GM18951 (cell line): ENCODE results near the gene RMI1.

Experiments used
- POLR2A ChIP-seq: IDR thresholded peaks from 4 replicates; pipeline ENCODE4 v1.6.1; 2011; ENCODE audit warnings: mild to moderate bottlenecking; ENCODE audit not compliant: insufficient read length, insufficient read depth; ENCODE audit errors: extremely low read depth
- in situ Hi-C: fragments of 300-500 bp; cut with MboI; formaldehyde crosslinking; loops from one replicate; pipeline ENCODE4 v1.12.0; 2022; ENCODE audit warnings: low sequenced_read_pairs, mixed read lengths, inconsistent platforms; ENCODE audit not compliant: unreplicated experiment

RMI1 gene

DNA sequence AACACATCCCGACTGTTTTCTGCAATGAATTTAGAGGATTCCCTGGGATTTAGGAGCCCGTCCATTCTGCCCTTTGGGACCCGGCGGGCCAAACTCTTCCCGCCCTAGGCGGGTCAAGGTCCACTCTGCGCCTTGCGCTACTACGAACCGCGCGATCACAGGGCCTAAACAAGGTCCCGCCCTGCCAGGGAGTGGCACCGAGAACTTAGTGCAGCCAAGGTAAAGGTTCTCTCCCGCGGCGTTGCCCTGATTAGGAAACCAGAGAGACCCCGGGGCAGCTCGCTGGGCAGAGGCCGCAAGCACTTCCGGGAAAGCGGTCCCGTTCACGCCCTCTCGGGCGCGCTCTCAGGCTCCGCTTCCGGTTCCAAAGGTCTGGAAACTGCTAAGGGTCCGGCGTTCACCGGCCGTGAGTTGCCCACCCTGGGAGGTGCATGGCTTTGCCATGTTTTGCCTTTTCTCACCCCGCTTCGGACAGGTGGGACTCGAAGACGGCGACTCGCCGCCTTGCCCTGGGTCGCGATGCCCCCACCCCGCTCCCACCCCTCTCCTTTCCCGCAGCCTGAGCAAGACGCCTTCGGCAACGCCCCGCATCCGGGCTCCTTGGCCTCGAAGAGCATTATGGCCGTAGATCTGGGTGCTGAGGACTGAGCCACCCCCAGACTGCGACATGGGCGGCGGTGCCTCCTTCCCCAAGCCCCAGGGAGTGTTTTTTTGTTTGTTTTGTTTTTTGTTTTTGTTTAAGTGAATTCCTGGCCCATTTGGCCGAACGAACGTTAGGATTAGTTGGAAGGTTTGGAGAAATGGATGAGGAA is 24.0 kb upstream of the RMI1 start:
- in situ Hi-C loops, result no loop called here
- TF ChIP-seq POLR2A, result peak; percentile 57

DNA sequence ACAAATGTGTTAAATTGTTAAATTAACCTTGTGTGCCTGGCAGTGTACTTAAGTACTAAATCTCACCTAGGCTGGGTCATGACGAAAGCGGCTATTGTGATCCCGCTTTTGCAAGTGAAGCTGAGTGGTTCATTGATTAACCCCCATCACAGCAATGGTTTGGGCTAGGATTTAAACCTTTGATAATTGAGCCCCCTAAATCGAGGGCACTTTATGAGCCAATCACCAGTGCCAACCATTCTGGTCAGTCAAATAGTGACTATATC is 23.4 kb upstream of the RMI1 start:
- TF ChIP-seq POLR2A, result no peak
- in situ Hi-C loops, result no loop called here

DNA sequence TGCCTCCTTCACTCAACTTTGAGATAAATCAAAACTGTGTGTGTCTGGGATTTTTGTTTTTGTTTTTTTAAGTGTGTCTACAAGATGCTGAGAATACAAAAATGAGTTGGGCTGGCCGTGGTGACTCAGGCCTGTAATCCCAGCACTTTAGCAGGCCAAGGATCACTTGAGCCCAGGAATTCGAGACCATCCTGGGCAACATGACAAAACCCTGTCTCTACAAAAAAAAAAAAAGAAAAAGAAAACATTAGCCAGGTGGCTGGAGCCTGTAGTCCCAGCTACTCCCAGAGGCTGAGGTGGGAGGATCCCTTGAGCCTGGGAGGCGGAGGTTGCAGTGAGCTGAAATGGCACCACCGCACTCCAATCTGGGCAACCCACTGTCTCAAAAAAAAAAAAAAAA is 21.5 kb upstream of the RMI1 start:
- TF ChIP-seq POLR2A, result no peak
- in situ Hi-C loops, result no loop called here

DNA sequence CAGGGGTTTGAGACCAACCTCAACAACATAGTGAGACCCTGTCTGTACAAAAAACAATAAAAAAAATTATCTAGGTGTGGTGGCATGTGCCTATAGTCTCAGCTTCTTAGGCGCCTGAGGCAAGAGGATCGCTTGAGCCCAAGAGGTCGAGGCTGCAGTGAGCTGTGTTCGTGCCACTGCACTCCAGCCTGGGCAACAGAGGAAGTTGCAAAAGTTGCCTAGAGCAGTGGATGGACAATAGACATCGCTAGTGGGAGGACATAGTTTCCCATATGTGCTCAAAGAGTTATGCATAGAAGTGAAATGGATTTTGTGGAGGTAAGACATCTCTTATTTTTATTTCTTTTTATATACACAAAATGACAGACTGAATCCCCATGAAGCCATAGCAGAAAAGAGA is 19.6 kb upstream of the RMI1 start:
- no peak for TF ChIP-seq POLR2A
- in situ Hi-C loops, result no loop called here

DNA sequence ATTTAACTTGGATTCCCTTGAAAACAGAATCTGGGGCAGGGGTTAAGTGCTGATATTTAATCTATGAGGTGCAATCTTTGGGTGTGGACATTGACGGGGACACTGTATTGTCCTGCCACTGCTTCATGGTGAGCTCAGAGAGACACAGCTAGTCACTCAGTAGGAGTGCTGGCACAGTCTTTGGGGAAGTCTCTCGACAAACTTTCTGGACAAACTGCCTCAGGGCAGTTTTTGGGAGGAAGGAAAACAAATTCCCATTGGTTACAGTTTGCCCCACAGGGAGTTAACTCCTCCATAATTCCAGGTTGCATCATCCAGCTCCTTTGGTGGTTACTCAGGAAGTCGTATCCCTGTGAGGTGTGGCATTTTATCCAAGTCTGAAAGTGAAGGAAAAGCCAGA is 18.4 kb upstream of the RMI1 start:
- TF ChIP-seq POLR2A, result no peak
- in situ Hi-C loops, result no loop called here

DNA sequence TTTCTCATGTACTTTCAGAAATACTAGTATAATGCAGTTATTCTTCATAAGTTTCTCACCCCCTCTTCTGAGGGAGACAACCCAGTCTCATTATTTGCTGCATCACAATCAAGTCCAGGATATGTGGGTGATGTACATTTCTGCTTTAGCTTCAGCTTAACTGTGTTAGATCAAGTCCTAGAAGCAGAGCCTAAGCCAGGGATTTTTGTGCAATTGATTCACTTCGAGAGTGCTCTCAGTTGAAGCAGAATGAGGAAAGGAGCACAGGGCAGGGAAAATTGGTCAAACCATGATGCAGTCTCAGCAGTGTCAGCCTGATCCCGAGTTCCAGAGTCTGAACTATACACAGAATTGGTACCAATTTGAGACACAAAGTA is 15.6 kb upstream of the RMI1 start:
- in situ Hi-C loops, result no loop called here

DNA sequence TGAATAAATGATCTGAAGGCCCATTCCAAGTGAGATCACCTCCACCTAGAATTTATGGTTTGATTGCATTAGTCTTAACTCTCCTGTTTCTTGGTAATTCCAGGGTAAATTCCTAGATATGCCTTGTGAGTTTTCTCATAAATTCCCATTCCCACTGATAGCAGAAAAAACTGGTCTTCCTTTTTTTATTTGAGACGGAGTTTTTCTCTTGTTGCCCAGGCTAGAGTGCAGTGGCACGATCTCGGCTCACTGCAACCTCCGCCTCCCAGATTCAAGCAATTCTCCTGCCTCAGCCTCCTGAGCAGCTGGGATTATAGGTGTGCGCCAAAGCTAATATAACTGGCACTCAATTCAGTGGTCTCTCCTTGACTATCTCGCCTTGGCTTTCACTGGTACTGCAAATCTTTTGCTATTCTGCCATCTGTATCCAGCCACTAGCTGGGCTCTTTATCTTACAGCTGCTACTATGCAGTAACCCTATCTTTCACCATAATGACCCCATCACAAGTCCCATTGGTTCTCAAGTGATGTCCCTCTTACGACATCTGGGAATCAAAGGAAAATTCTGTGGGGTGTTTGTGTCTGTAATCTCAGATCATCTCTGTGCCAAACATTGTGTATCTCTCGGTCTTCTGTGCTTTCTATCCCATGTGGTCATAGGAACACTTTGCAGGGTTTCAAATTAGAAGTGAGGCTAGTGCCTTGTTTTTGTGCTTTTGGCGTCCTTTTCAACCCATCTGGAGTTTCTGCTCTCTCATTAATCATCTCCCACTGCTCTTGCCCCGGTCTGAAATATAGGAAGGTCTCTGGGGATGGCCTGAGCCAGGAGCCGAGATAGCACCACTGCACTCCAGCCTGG is 15.0 kb upstream of the RMI1 start:
- peak; percentile 24 for TF ChIP-seq POLR2A
- in situ Hi-C loops, result no loop called here

More for the DNA sequence above, 15.6 kb upstream of the RMI1 start:
- TF ChIP-seq POLR2A, result no peak

DNA sequence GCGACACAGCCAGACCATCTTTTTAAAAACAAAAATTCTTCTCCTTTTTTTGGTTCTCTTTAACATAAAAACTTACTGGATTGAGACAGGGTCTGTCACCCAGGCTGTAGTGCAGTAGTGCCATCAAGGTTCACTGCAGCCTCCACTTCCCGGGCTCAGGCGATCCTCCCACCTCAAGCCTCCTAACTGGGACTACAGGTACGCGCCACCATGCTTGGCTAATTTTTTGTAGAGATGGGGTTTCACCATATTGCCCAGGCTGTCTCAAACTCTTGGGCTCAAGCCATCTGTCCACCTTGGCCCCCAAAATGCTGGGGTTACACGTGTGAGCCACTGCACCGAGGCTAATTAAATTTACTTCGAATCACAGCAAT is 14.4 kb upstream of the RMI1 start:
- TF ChIP-seq POLR2A, result no peak
- in situ Hi-C loops, result no loop called here

DNA sequence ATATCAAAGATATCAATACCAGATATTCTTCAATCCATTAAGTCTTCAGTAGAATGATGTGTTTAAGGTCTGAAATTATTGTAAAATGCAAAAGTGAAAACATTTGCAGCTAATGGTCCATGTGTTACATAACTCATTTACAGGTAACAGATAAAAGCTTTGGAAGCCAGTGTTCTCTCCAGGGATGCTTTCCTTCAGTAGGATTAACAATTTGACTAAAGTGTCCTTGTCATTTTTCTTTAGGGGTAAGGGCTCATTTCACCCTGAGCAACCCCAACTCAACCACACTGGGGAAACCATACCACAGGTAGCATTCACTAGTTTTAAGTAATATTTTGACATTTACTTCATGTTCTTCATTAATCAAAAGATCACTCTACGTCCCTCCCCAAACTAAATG is 13.5 kb upstream of the RMI1 start:
- in situ Hi-C loops, result no loop called here
- TF ChIP-seq POLR2A, result no peak

DNA sequence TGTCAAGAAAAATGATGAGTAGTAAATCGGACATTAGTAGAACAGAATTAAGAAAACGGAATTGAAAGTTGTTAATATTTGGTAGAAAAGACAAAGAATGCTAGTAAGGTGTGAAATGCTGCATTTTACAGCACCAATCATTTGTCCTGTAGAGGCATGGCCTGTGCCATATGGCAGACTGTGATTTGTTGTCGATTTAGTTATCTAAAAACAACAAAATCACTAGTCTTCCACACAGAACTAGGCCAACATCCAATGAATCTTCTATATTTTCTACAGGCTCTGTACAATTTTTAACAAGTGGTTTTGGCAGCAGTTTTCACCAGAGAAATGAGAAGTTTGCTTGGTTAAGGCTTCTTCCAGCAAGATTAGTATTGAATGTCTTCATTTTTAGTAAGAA is 11.0 kb upstream of the RMI1 start:
- in situ Hi-C loops, result no loop called here
- TF ChIP-seq POLR2A, result no peak

DNA sequence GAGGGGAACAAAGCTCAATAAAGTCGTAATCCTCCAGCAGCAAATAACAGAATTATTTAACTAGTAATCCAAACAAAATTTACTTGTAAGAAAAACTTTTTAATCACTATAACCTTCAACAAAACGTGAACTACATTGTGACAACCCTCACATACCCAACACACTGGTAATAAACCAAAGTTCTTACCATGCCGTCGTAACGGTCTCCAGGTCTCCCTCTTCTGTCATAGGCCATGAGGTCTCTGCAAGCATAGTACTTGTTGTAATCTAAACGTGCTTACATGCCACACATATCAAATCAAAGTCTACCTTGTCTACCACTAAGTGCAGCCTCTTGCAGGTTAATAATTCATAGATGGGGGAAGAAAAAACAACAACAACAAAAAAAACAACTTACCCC is 9.1 kb upstream of the RMI1 start:
- in situ Hi-C loops, result no loop called here
- TF ChIP-seq POLR2A, result no peak

DNA sequence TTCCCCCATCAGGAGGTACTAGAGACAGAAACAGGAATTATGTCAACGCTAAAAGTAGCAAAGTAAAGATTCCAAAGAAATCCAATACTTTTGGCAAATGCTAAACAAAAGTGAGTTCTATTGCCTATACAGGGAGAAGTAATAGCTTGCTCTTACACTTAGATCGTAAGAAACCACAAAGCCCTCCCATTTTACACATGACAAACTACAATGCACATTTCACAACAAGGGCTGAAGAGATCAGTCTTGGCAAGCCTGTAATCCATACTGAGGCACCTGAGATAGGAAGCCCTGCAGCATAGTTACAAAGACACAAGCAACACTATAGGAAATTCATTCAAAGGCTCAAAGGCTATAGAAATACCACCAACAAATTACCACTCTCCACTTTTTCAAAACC is 8.3 kb upstream of the RMI1 start:
- in situ Hi-C loops, result no loop called here
- no peak for TF ChIP-seq POLR2A

DNA sequence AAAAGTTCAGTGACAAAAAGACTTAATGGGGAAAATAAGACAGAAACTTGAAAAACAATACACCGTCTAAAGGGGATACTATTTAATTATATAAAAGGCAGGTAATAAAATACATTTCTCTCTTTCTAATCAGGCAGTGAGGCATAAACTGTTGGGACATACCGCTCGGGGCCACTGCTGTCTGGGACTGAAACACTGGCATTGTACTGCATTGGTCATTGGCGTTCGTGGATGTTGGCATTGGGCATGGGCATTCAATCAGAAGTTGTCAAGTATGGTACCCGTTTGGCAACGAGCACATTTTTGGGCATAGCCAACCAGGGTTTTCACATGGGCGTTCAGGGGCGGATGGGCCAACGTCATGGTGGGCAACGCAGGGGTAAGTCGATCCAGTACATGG is 5.3 kb upstream of the RMI1 start:
- TF ChIP-seq POLR2A, result no peak
- in situ Hi-C loops, result no loop called here

DNA sequence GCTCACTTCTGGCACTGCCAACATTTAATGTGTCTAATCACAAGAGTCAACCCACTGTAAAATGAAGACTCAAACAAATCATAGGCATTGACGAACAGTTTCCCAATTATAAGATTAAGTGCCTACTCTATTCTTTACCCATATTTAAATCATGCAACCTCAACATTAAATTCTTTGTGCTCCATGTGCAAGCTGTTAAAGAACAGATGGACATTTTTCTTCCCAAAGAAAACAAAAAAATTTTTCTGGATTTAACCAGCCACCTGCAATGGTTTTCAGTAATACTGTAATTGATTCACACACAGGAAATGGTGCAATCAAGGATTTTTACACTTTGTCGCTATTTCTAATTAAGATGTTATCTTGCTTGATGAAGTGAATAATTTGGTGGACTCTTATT is 4.2 kb upstream of the RMI1 start:
- TF ChIP-seq POLR2A, result no peak
- in situ Hi-C loops, result no loop called here
